ENCODE data around the gene NAE1.
"Not testable (repeated sequence)": the region's sequence is repeated elsewhere in the genome, so short reads cannot be mapped to it uniquely, and the experiment has no call there.

Gene NAE1

GRCh38 chr16:66830422-66831404 is at the start of gene NAE1:
Gene NAE1, minus strand, starts transcription at chr16:66830976. Its CDS starts 77 bp downstream, at chr16:66830899.
- DNase-seq, result peak; percentile 79

- DNase-seq, result no peak
Observed at GRCh38 chr16:66878067-66878466, 47.3 kb upstream of the NAE1 start.

GRCh38 chr16:66874079-66874775 is 43.5 kb upstream of the NAE1 start:
- DNase-seq, result no peak

- no peak for DNase-seq
Observed at GRCh38 chr16:66873685-66874055, 42.9 kb upstream of the NAE1 start.

GRCh38 chr16:66872943-66873684 is 42.3 kb upstream of the NAE1 start:
- DNase-seq, result peak; percentile 90

- no peak for DNase-seq
Observed at GRCh38 chr16:66872559-66872942, 41.8 kb upstream of the NAE1 start.

- no peak for DNase-seq
Observed at GRCh38 chr16:66871840-66872239, 41.1 kb upstream of the NAE1 start.

GRCh38 chr16:66871363-66871762 is 40.6 kb upstream of the NAE1 start:
- DNase-seq, result not testable (repeated sequence)

- no peak for DNase-seq
Observed at GRCh38 chr16:66869424-66869823, 38.6 kb upstream of the NAE1 start.

GRCh38 chr16:66863707-66864106 is 32.9 kb upstream of the NAE1 start:
- DNase-seq, result no peak

- no peak for DNase-seq
Observed at GRCh38 chr16:66862023-66862520, 31.3 kb upstream of the NAE1 start.

GRCh38 chr16:66859397-66860068 is 28.8 kb upstream of the NAE1 start:
- no peak for DNase-seq

GRCh38 chr16:66858740-66859396 is 28.1 kb upstream of the NAE1 start:
- no peak for DNase-seq

GRCh38 chr16:66857437-66857836 is 26.7 kb upstream of the NAE1 start:
- DNase-seq, result no peak

GRCh38 chr16:66856801-66857200 is 26.0 kb upstream of the NAE1 start:
- DNase-seq, result no peak

- no peak for DNase-seq
Observed at GRCh38 chr16:66856184-66856730, 25.5 kb upstream of the NAE1 start.

GRCh38 chr16:66853261-66854139 is 22.7 kb upstream of the NAE1 start:
- no peak for DNase-seq

GRCh38 chr16:66851166-66851964 is 20.6 kb upstream of the NAE1 start:
- DNase-seq, result no peak

GRCh38 chr16:66850115-66850815 is 19.5 kb upstream of the NAE1 start:
- DNase-seq, result no peak
